Measurements from ENCODE around the gene USP6NL. TPM values are rescaled to one million over a fixed set of nuclear protein-coding genes. Genes with fewer than 3 reads are reported as not detected.

USP6NL gene
- total and polyA plus RNA-seq, 2 of the 13 experiments (the other 11 are each of a cell fraction or from before 2014, with no cell fraction given): 10.5 to 22.9 TPM

GRCh38 chr10:11548065-11548767 is 63.2 kb downstream of the USP6NL start:
- H3K36me3 ChIP-seq (replicated peaks in 1 of 2; ENCODE audit: control insufficient read depth in 1 of 2, insufficient read depth in 2 of 2, low read length in 2 of 2): no peaks in the 10 kb centered on the region
- WGBS (ENCODE audit: low lambda C conversion rate): 76% methylated on average over 1 of the region's 1 CpG
- ChIA-PET POLR2A (no interaction called here), CTCF (ENCODE audit: low intra/inter-chr PET ratio, low total read pairs) (no interaction called here)
- ATAC-seq (no peak), FAIRE-seq (no peak), DNase-seq (ENCODE audit: low spot score) (no peak)
- no peaks in the 10 kb centered on the region for H3K27me3 ChIP-seq (ENCODE audit: control insufficient read depth in 1 of 2, insufficient read depth in 2 of 2, low read length in 2 of 2)
- peaks cover 3% of the 10 kb centered on the region for H4K20me1 ChIP-seq (ENCODE audit: insufficient read depth, low read length)
- peaks cover 56% of the 10 kb centered on the region for H3K79me2 ChIP-seq (ENCODE audit: insufficient read depth, low read length)
- H3K27ac ChIP-seq (ENCODE audit: extremely low read length, insufficient read depth, low read length): no peak overlapping the region
- peaks cover 65% of the 10 kb centered on the region for H3K4me1 ChIP-seq (ENCODE audit: insufficient read depth, low read length)
- no TSS peak for BruUV-seq (replicated peaks)
- H3K4me3 ChIP-seq (replicated peaks in 1 of 3; ENCODE audit: insufficient read depth in 1 of 3, low read depth in 2 of 3, low read length in 3 of 3): no peak overlapping the region
- in situ Hi-C loops (cut with HindIII; ENCODE audit: extremely low pct_ligation_motif_present, low pct_unique_long_range_greater_than_20kb) (no loop called here), intact Hi-C loops (cut with micrococcal nuclease; ENCODE audit: unreplicated experiment) (no loop called here)
- H3K9me3 ChIP-seq (ENCODE audit: low read length): no peaks in the 10 kb centered on the region
- no peak overlapping the region for H2AFZ ChIP-seq (ENCODE audit: low read length)
- H3K9ac ChIP-seq (ENCODE audit: insufficient read depth, low read depth, low read length): no peak overlapping the region
- no peak overlapping the region for H3K4me2 ChIP-seq (ENCODE audit: low read depth, low read length)
- TF ChIP-seq NFE2 (CRISPR knock-in tag; IDR thresholded peaks at IDR 0.05) (no peak), HMGXB3 (CRISPR knock-in tag; IDR thresholded peaks at IDR 0.05; ENCODE audit: borderline replicate concordance) (no peak), ZNF382 (CRISPR knock-in tag; IDR thresholded peaks at IDR 0.05; ENCODE audit: borderline replicate concordance) (no peak), HOXD1 (CRISPR knock-in tag; IDR thresholded peaks at IDR 0.05) (no peak), RBAK (CRISPR knock-in tag; IDR thresholded peaks at IDR 0.05) (no peak), ZNF296 (CRISPR knock-in tag; conservative IDR thresholded peaks at IDR 0.05) (no peak), TAF15 (IDR thresholded peaks at IDR 0.05; ENCODE audit: low read depth, low read length, poor library complexity, severe bottlenecking) (no peak), ZFP36 (IDR thresholded peaks at IDR 0.05; ENCODE audit: borderline replicate concordance, low read depth, low read length, partially characterized antibody) (no peak), ZNF839 (CRISPR knock-in tag; IDR thresholded peaks at IDR 0.05; ENCODE audit: borderline replicate concordance) (no peak), SIX4 (CRISPR knock-in tag; IDR thresholded peaks at IDR 0.05) (peak; percentile 78; the same call in 1 of the 2 replicates), KDM5A (IDR thresholded peaks at IDR 0.05; ENCODE audit: borderline replicate concordance, low read length) (no peak), ZFP82 (CRISPR knock-in tag; IDR thresholded peaks at IDR 0.05; ENCODE audit: borderline replicate concordance) (no peak), E2F1 (CRISPR knock-in tag; IDR thresholded peaks at IDR 0.05) (no peak), FOSL1 (CRISPR knock-in tag; IDR thresholded peaks at IDR 0.05; ENCODE audit: borderline replicate concordance) (no peak), TRIM22 (IDR thresholded peaks at IDR 0.05) (no peak), HOXA7 (CRISPR knock-in tag; IDR thresholded peaks at IDR 0.05) (no peak), MAFK (conservative IDR thresholded peaks at IDR 0.05 in 1 of 2, IDR thresholded peaks at IDR 0.05 in 1 of 2; ENCODE audit: low read length in 2 of 2) (peak; percentile 54 to 72; a peak in 3 of 4 replicates), NR2F1 (CRISPR knock-in tag; IDR thresholded peaks at IDR 0.05) (no peak)

All from HepG2 (cell line).